SK-N-SH treated with all-trans-retinoic acid at 6 μM for 48 hours (cell line): ENCODE measurements around the gene IFNG-AS1.

Experiments used
- ARNTL ChIP-seq: fragments of 450-650 bp; formaldehyde crosslinking; IDR thresholded peaks from 2 replicates; pipeline ENCODE4 v1.5.0; 2020; ENCODE audit warnings: low read depth, mild to moderate bottlenecking, moderate library complexity, borderline replicate concordance
- SNAI2 ChIP-seq: fragments of 250-450 bp; sonication (Bioruptor Pico); IDR thresholded peaks from 2 replicates; pipeline ENCODE4 v1.5.0; 2020; ENCODE audit warnings: mild to moderate bottlenecking, moderate library complexity
- ZNF565 ChIP-seq: fragments of 450-650 bp; formaldehyde crosslinking; conservative IDR thresholded peaks from 2 replicates; pipeline ENCODE4 v1.5.0; 2020; ENCODE audit warnings: low read depth, mild to moderate bottlenecking, moderate library complexity

- TF ChIP-seq ZNF565 (CRISPR knock-in tag) (no peak), ARNTL (CRISPR knock-in tag) (no peak), SNAI2 (CRISPR knock-in tag) (no peak)
These were observed 2.6 kb upstream of the IFNG-AS1 start for GRCh38 chr12:67986632-67987031.
